Endothelial cell (in vitro differentiated cells): ENCODE data around the gene NPLOC4. TPM values are rescaled to one million over a fixed set of nuclear protein-coding genes. Genes with fewer than 3 reads are reported as not detected.
A peak's percentile ranks its signal among the peaks of the same experiment; 100 is the strongest.
"Not testable (repeated sequence)": the region's sequence is repeated elsewhere in the genome, so short reads cannot be mapped to it uniquely, and the experiment has no call there.

Source experiments
- DNase-seq: peaks from one replicate; pipeline ENCODE4 v3.0.0; 2021; ENCODE audit warnings: low spot score
- H3K27ac Mint-ChIP-seq: one replicate; pipeline ENCODE4 v1.8.0; 2021; ENCODE audit warnings: mixed read lengths, inconsistent platforms; ENCODE audit not compliant: unreplicated experiment
- H3K27me3 Mint-ChIP-seq: one replicate; pipeline ENCODE4 v1.8.0; 2021; ENCODE audit warnings: mild to moderate bottlenecking, moderate library complexity, mixed read lengths, inconsistent platforms; ENCODE audit not compliant: unreplicated experiment
- H3K36me3 Mint-ChIP-seq: one replicate; pipeline ENCODE4 v1.8.0; 2021; ENCODE audit warnings: mild to moderate bottlenecking, low read depth, mixed read lengths, inconsistent platforms; ENCODE audit not compliant: unreplicated experiment
- H3K4me1 Mint-ChIP-seq: one replicate; pipeline ENCODE4 v1.8.0; 2021; ENCODE audit warnings: mild to moderate bottlenecking, mixed read lengths, inconsistent platforms; ENCODE audit not compliant: unreplicated experiment
- H3K4me3 Mint-ChIP-seq: one replicate; pipeline ENCODE4 v1.8.0; 2021; ENCODE audit warnings: mild to moderate bottlenecking, mixed read lengths, inconsistent platforms; ENCODE audit not compliant: unreplicated experiment
- H3K9me3 Mint-ChIP-seq: one replicate; pipeline ENCODE4 v1.8.0; 2021; ENCODE audit warnings: mixed read lengths, inconsistent platforms; ENCODE audit not compliant: unreplicated experiment
- CTCF ChIP-seq: fragments of 200-600 bp; sonication (generic); IDR thresholded peaks from one replicate; pipeline ENCODE4 v1.5.0; 2021; ENCODE audit warnings: antibody characterized with exemption; ENCODE audit not compliant: unreplicated experiment
- total RNA-seq: library from RNA; stranded (reverse); fragmentation: NEBNext Ultra II Directional; extraction: Animal tissue kit (Norgen Biotek cat#: 25700); gene quantifications from one replicate; pipeline ENCODE4 v1.2.1, GENCODE V29; 2021; ENCODE audit not compliant: unreplicated experiment

Gene NPLOC4
- total RNA-seq, 1 donor from 2014 or later, result 133 TPM

DNA sequence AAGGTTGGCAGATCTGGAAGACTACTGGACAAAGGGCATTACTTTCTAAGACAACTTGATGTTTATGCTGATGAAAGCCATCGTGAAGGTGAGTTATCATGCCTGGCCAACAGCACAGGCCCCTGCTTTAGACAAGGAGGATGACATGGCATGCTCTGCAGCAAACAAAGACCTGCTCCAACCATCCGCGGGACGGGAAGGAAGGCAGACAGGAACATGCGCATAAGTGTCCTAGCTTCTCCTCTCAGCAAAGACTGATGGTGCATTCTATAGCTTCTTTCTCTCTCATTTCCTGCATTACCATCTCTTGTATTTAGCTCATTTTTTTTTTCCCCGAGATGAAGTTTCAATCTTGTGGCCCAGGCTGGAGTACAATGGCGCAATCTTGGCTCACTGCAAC, 5.4 kb downstream of the NPLOC4 start:
- H3K9me3 Mint-ChIP-seq, result no peaks in the 10 kb centered on the region
- H3K4me3 Mint-ChIP-seq, result peak overlapping the region; percentile 42
- peak overlapping the region; percentile 80 for H3K27ac Mint-ChIP-seq
- H3K27me3 Mint-ChIP-seq, result peaks cover 8% of the 10 kb centered on the region
- H3K36me3 Mint-ChIP-seq, result peaks cover 22% of the 10 kb centered on the region
- TF ChIP-seq CTCF, result no peak
- peaks cover 18% of the 10 kb centered on the region for H3K4me1 Mint-ChIP-seq
- DNase-seq, result no peak

DNA sequence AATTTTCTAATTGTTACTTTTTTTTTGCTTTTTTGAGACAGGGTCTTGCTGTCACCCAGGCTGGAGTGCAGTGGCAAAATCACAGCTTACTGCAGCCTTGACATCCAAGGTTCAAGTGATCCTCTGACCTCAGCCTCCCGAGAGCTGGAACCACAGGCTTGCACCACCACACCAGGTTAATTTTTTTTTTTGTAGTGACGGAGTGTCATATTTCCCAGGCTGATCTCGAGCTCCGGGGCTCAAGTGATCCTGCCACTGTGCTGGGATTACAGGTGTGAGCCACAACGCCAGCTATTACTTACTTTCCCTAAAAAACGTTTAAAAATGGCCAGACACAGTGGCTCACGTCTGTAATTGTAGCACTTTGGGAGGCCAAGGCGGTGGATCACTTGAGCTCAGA, 6.6 kb downstream of the NPLOC4 start:
- Mint-ChIP-seq H3K27ac (no peak overlapping the region), H3K4me3 (no peak overlapping the region)

GRCh38 chr17:81621494-81622130, 15.3 kb downstream of the NPLOC4 start:
- TF ChIP-seq CTCF, result no peak
- Mint-ChIP-seq H3K36me3 (peaks cover 51% of the 10 kb centered on the region), H3K4me3 (peak overlapping the region; percentile 63), H3K27me3 (no peaks in the 10 kb centered on the region), H3K9me3 (no peaks in the 10 kb centered on the region), H3K4me1 (peaks cover 14% of the 10 kb centered on the region), H3K27ac (no peak overlapping the region)
- no peak for DNase-seq

More for the DNA sequence above, 6.6 kb downstream of the NPLOC4 start:
- Mint-ChIP-seq H3K4me1 (peaks cover 8% of the 10 kb centered on the region), H3K36me3 (peaks cover 20% of the 10 kb centered on the region), H3K27me3 (peaks cover 1% of the 10 kb centered on the region), H3K9me3 (no peaks in the 10 kb centered on the region)
- no peak for DNase-seq
- TF ChIP-seq CTCF, result no peak

GRCh38 chr17:81618307-81618706, 18.6 kb downstream of the NPLOC4 start:
- Mint-ChIP-seq H3K4me1 (peaks cover 14% of the 10 kb centered on the region), H3K36me3 (peaks cover 51% of the 10 kb centered on the region)
- not testable (repeated sequence) for H3K27me3 Mint-ChIP-seq, DNase-seq, H3K9me3 Mint-ChIP-seq, H3K27ac Mint-ChIP-seq, H3K4me3 Mint-ChIP-seq

- no peak for TF ChIP-seq CTCF
- peaks cover 12% of the 10 kb centered on the region for H3K4me1 Mint-ChIP-seq
- peak overlapping the region; percentile 73 for H3K4me3 Mint-ChIP-seq
- peaks cover 61% of the 10 kb centered on the region for H3K36me3 Mint-ChIP-seq
- H3K27me3 Mint-ChIP-seq, result peaks cover 7% of the 10 kb centered on the region
- H3K9me3 Mint-ChIP-seq, result no peaks in the 10 kb centered on the region
- DNase-seq, result no peak
- H3K27ac Mint-ChIP-seq, result no peak overlapping the region
Observed at GRCh38 chr17:81616877-81617276, 20.0 kb downstream of the NPLOC4 start.
